Spinal cord (tissue), 10 donors: ENCODE measurements around the gene ZNF618. TPM values are rescaled to one million over a fixed set of nuclear protein-coding genes. Genes with fewer than 3 reads are reported as not detected.

Experiments used
- DNase-seq, 6 donors: peaks; one replicate each; pipeline versions ENCODE4 v3.0.0 to v3.0.0-alpha.2; 2013 to 2015; ENCODE audit warnings: low spot score in 6 of 6, low read depth in 4 of 6
- H3K27ac ChIP-seq: one replicate; pipeline ENCODE4 v1.5.1; 2013; ENCODE audit warnings: low read depth, low read length, control low read depth
- H3K27me3 ChIP-seq: one replicate; pipeline ENCODE4 v1.6.1; 2013; ENCODE audit warnings: low read length; ENCODE audit not compliant: control insufficient read depth, insufficient read depth
- H3K36me3 ChIP-seq: one replicate; pipeline ENCODE4 v1.6.1; 2013; ENCODE audit warnings: low read length; ENCODE audit not compliant: control insufficient read depth, insufficient read depth
- H3K4me1 ChIP-seq: one replicate; pipeline ENCODE4 v1.6.1; 2013; ENCODE audit warnings: low read length; ENCODE audit not compliant: control insufficient read depth, insufficient read depth
- H3K4me3 ChIP-seq: one replicate; pipeline ENCODE4 v1.5.1; 2013; ENCODE audit warnings: low read depth, low read length, control low read depth
- H3K9me3 ChIP-seq: one replicate; pipeline ENCODE4 v1.6.1; 2013; ENCODE audit warnings: low read length; ENCODE audit not compliant: control insufficient read depth, insufficient read depth
- WGBS: methylation state at CpG from one replicate; pipeline ENCODE4 v1.1.5; 2013; ENCODE audit warnings: missing lambda C conversion rate; ENCODE audit not compliant: insufficient coverage; 5-methylcytosine and 5-hydroxymethylcytosine counted together
- polyA plus RNA-seq, 2 donors: library from polyadenylated mRNA; unstranded; fragments of 120-200 nt; gene quantifications; one replicate each; pipeline ENCODE4 v1.2.1, GENCODE V29; 2013; ENCODE audit not compliant: insufficient read length in 2 of 2
- total RNA-seq, 2 donors: library from RNA; depleted of rRNA in 1 of 2; stranded (reverse); fragments of 120-200 nt in 1 of 2; fragments of >200 nt in 1 of 2; gene quantifications; one replicate each; pipeline versions ENCODE4 v1.2.3 to v1.2.4, GENCODE V29; 2013 to 2014
- donor health status: healthy.

Gene ZNF618
- total and polyA plus RNA-seq, 4 donors, result 7.7 to 17.0 (median 15.4) TPM

DNA sequence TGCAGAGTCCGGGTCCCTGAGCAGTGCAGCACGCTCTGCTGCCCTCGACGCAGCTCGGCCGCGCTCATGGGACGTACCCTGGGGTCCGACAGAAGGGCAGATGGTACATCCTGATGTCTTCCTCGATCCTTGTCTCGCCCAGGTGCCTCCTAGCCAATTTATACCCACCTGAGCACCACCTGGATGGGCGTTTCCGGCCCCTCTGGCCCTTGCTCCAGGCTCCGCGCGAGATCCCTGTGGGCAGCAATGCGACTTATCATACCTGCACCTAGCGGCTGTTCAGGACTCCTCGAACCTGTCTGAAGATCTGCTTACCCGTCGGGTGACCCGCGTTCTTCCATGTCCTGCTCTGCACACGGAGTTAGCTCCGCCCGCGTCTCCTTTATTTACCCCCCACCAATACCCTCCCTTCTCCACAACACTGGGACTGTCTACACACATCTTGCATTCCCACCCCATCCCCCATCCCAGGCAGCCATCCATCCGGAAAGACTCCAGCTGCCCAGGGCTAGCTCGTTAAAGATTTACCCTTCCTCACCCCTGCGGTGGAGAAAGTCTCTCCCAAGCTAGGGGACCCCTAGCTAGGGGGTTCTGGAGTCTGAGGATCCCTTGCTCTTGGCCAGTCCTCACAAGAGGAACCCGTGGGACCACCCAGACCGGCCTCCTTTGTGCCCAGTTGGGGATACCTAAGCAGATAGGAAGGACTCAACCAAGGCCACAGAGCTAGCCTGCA is 223.0 kb downstream of the ZNF618 start, which contains the start of gene KIF12:
TSS of gene KIF12 (minus strand) at position 357 of the 733 bp plus-strand sequence. CDS start at position 341, 16 bp downstream.
- peaks cover 5% of the 10 kb centered on the region for H3K36me3 ChIP-seq
- H3K9me3 ChIP-seq, result no peaks in the 10 kb centered on the region
- peaks cover 23% of the 10 kb centered on the region for H3K4me1 ChIP-seq
- DNase-seq, result peak in 1 of 6 donors; percentile 65
- H3K27ac ChIP-seq, result no peak within 1 kb of the TSS
- WGBS, result 9% methylated on average over 30 of the region's 32 CpGs
- peaks cover 17% of the 10 kb centered on the region for H3K27me3 ChIP-seq
- no peak within 1 kb of the TSS for H3K4me3 ChIP-seq

DNA sequence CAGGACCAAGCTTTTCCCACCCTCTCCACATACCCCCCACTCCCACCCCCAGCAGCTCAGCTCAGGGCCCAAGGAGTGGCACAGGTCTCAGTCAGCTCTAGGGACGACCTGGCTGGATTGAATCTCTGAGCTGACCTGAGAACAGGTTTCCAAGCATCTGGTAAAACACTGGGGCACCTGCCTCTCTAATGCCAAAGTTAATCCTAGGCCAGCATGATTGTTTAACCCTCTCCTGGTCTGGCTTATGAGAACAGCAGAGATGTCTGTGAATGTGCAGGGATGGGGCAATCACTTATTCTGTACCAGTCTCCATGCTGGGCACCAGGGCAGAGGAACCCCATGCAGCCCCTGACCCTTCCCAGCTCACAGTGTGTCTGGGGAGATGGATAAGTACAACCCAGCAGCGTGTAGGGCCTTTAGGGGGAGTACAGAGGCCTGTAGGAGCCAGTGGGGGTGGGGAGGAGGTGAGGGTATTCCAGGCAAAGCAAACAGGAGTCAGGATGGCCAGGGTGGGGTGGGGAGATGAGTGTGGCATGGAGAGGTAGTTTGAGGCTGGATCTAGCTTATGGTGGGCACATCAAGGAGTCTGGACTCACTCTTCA is 223.7 kb downstream of the ZNF618 start:
- WGBS, result 64% methylated on average over 2 of the region's 2 CpGs
- Histone ChIP-seq H3K27ac (no peak overlapping the region), H3K27me3 (peaks cover 17% of the 10 kb centered on the region), H3K36me3 (peaks cover 5% of the 10 kb centered on the region), H3K4me3 (no peak overlapping the region), H3K4me1 (peaks cover 23% of the 10 kb centered on the region), H3K9me3 (no peaks in the 10 kb centered on the region)
- DNase-seq, result no peak

DNA sequence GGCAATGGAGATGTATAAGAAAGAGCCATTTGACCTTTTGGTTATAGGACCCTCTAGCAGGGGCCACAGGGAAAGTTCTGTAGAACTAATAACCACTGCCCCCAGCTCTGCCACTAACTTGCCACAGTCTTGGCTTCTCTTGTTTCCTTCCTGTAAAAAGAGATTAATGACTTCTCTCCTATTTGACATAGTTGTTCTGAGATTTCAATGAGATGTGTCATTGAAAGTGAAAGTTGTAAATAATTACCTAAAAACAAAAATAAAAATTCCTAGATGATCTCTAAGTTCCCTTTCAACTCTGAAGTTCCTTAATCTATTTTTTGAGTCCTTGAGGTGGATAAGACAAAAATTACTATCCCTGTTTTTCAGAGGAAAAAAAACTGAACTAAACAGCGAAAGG is 224.4 kb downstream of the ZNF618 start:
- H3K4me1 ChIP-seq, result peaks cover 23% of the 10 kb centered on the region

DNA sequence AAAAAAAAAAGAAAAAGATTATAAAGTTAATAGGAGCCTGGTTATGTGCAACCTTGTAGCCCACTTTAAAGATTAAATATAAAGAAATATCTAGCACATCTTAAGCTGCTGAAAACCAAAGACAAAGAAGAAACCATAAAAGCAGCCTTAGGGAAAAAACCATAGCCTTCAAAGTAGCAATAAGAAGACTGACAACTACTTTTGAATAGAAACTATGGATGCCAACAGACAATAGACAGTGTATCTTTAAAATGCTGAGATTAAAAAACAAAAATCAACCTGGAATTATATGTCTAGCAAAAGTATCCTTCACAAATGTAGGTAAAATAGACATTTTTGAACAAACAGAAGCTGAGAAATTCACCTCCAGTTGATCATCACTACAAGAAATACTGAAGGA is 226.4 kb downstream of the ZNF618 start:
- no peak for DNase-seq
- peaks cover 10% of the 10 kb centered on the region for H3K27me3 ChIP-seq
- H3K27ac ChIP-seq, result no peak overlapping the region
- H3K9me3 ChIP-seq, result no peaks in the 10 kb centered on the region
- no peak overlapping the region for H3K4me3 ChIP-seq
- peaks cover 18% of the 10 kb centered on the region for H3K4me1 ChIP-seq
- no peaks in the 10 kb centered on the region for H3K36me3 ChIP-seq

More for the DNA sequence above, 224.4 kb downstream of the ZNF618 start:
- no peaks in the 10 kb centered on the region for H3K9me3 ChIP-seq
- H3K4me3 ChIP-seq, result no peak overlapping the region
- H3K36me3 ChIP-seq, result no peaks in the 10 kb centered on the region
- H3K27me3 ChIP-seq, result peaks cover 17% of the 10 kb centered on the region
- no peak for DNase-seq
- WGBS, result no CpG with 5 or more reads among the region's 1 CpG
- no peak overlapping the region for H3K27ac ChIP-seq

DNA sequence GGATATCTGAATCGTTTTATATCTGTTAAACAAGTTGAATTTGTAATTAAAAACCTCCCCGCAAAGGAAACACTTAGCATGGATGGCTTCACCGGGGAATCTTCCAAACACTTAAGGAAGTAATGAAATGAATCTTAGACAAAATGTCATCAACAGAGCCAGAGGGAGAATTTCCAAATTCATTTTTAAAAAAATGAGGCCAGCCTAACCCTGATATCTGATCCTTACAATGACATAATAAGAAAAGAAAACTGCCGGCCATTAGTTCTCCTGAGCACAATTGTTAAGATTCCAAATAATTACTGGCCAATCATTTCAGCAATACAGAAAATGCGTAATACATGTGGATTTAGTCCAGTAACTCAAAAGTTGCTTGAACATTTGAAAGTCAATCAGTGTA is 229.1 kb downstream of the ZNF618 start:
- DNase-seq, result peak in 1 of 6 donors; percentile 28
- Histone ChIP-seq H3K27me3 (no peaks in the 10 kb centered on the region), H3K27ac (no peak overlapping the region), H3K4me3 (no peak overlapping the region), H3K36me3 (no peaks in the 10 kb centered on the region), H3K9me3 (no peaks in the 10 kb centered on the region), H3K4me1 (peaks cover 15% of the 10 kb centered on the region)
- no CpG with 5 or more reads among the region's 5 CpGs for WGBS

Other genes with a start within 250 kb of the ZNF618 start
- gene AMBP, start 202.0 kb downstream of the ZNF618 start, total RNA-seq, result 1 to 10 TPM in 1 of 2 donors, not detected in 1; 1.7 TPM
- gene AMBP, start 202.0 kb downstream of the ZNF618 start, polyA plus RNA-seq, result under 1 TPM in 1 of 2 donors, not detected in 1; 0.23 TPM
- 1 to 10 TPM in 1 of 2 donors, under 1 TPM in 1; 0.59 to 9.0 TPM for gene KIF12, start 223.0 kb downstream of the ZNF618 start, total RNA-seq
- gene KIF12, start 223.0 kb downstream of the ZNF618 start, polyA plus RNA-seq, result 1 to 10 TPM; 4.5 to 5.3 TPM